HUES64 (cell line): ENCODE data around the gene UBASH3A.

Experiments
- H3K27ac ChIP-seq: 2 replicates; pipeline ENCODE4 v1.7.0; 2013; ENCODE audit warnings: low read depth, low read length, inconsistent platforms
- H3K27me3 ChIP-seq: 2 replicates; pipeline ENCODE4 v1.6.1; 2013; ENCODE audit warnings: mild to moderate bottlenecking, low read length; ENCODE audit not compliant: insufficient read depth
- H3K36me3 ChIP-seq: 2 replicates; pipeline ENCODE4 v1.6.1; 2013; ENCODE audit warnings: mild to moderate bottlenecking, low read length; ENCODE audit not compliant: insufficient read depth
- H3K4me1 ChIP-seq: 2 replicates; pipeline ENCODE4 v1.6.1; 2013; ENCODE audit warnings: mild to moderate bottlenecking, low read length, moderate library complexity; ENCODE audit not compliant: insufficient read depth
- H3K4me3 ChIP-seq: 2 replicates; pipeline ENCODE4 v1.5.1; 2013; ENCODE audit warnings: mild to moderate bottlenecking, low read length, moderate library complexity
- H3K9ac ChIP-seq: 2 replicates; pipeline ENCODE4 v1.6.1; 2013; ENCODE audit warnings: mild to moderate bottlenecking, low read depth, low read length
- H3K9me3 ChIP-seq: 2 replicates; pipeline ENCODE4 v1.6.1; 2013; ENCODE audit warnings: low read depth, low read length; ENCODE audit not compliant: insufficient read depth
- WGBS: fragments of 150-250, 120-280 bp; methylation state at CpG from one replicate; pipeline ENCODE4 v1.1.7; 2013; ENCODE audit warnings: missing lambda C conversion rate; 5-methylcytosine and 5-hydroxymethylcytosine counted together

Gene UBASH3A

DNA sequence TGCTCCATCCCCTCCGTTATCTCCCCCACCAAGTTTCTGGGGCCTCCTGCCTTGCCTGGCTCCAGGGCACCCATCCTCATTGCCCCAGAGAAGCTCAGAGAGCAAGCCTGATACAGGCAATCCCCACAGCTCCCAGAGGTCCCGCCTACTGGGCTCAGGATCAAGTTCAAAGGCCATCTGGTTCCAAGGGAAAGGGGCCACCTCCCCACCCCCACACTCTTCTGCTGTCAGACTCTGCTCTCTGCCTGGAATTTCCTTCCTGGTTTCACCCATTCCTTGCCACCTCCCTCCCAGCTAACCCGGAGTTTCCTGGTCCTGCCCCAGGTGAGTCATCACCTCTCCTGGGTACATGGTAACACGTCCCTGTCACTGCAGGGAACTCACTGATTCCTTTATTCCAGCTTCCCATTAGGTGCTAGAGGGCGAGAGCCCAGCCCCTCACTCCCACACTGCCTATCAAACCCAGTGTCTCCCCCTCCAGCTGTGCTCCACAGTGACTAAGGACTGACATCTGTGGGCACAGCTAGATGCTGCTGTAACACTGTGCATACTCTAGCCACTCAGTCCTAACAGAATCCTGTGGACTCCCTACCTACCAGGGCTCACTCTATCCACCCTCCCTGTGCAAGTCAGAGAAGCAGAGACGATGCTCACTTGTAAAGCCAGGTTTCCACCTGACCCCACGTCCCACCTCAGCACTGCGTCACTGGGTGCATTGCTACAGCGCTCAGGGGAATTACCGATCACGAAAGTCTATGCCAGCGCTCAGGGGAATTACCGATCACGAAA lies 70.5 kb downstream of the UBASH3A start:
- Histone ChIP-seq H3K9me3 (no peaks in the 10 kb centered on the region), H3K4me1 (peaks cover 12% of the 10 kb centered on the region), H3K27ac (no peak overlapping the region), H3K9ac (no peak overlapping the region), H3K36me3 (no peaks in the 10 kb centered on the region), H3K27me3 (no peaks in the 10 kb centered on the region), H3K4me3 (no peak overlapping the region)
- 70% methylated on average over 14 of the region's 14 CpGs for WGBS

DNA sequence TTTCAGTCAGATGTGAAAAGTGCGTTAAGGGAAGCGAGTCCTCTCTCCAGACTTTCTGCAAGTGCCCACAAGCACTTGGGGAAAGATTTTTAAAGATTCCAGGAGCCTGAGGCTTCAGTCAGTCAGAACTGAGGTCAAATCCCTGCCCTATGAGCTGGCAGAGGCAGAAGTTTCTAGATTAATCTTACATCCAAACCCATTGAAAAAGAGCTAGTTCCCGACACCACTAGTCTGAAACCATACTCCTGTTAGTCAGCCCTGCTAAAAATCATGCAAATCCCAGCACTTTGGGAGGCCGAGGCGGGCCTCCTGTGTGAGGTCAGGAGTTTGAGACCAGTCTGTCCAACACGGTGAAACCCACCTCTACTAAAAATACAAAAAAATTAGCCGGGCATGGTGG lies 71.3 kb downstream of the UBASH3A start:
- H3K36me3 ChIP-seq: no peaks in the 10 kb centered on the region
- peaks cover 12% of the 10 kb centered on the region for H3K4me1 ChIP-seq
- no peak overlapping the region for H3K4me3 ChIP-seq
- 89% methylated on average over 7 of the region's 7 CpGs for WGBS
- no peaks in the 10 kb centered on the region for H3K27me3 ChIP-seq
- no peak overlapping the region for H3K27ac ChIP-seq
- no peaks in the 10 kb centered on the region for H3K9me3 ChIP-seq
- no peak overlapping the region for H3K9ac ChIP-seq

DNA sequence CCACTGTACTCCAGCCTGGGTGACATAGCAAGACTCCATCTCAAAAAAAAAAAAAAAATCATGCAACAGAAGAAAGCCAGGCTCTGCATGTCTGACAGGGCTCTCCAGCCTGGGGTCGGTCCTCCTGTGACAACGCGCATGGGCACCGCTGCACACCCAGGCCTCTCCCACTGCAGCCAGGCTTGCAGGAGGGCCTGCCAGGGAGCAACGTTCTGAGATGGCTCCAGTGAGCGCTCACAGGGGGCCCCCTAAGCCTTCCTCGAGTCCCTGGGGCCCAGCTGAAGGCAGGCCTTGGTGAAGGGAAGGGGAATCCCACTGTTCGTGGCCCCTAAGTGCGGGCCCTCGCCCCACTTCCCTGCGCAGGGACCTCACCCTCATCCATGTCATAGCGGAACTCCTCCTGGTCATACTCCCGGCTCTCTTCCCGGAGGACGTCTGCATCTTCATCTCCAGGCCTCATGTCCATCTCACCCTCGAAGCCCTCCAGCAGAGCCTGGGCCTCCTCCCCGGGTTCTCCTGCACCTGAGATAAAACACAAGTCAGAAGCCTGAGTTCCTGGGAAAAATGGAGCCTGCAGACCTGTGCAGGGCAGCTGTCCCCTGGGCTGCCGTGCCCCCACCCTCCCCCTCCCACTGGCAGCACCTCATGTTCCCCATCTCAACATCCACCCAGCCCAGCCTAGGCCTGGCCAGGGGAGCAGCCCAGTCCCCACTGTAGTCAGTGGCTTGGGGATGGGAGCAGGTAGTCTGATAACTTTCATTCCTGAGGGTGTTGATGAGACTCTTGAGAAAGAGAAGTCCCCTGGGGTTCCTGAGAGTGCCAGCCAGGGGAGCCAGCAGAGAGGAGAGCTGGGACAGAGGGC lies 72.1 kb downstream of the UBASH3A start:
- Histone ChIP-seq H3K27ac (no peak overlapping the region), H3K4me3 (no peak overlapping the region), H3K9me3 (no peaks in the 10 kb centered on the region), H3K9ac (no peak overlapping the region), H3K4me1 (peaks cover 12% of the 10 kb centered on the region), H3K36me3 (no peaks in the 10 kb centered on the region), H3K27me3 (no peaks in the 10 kb centered on the region)
- 93% methylated on average over 18 of the region's 18 CpGs for WGBS

DNA sequence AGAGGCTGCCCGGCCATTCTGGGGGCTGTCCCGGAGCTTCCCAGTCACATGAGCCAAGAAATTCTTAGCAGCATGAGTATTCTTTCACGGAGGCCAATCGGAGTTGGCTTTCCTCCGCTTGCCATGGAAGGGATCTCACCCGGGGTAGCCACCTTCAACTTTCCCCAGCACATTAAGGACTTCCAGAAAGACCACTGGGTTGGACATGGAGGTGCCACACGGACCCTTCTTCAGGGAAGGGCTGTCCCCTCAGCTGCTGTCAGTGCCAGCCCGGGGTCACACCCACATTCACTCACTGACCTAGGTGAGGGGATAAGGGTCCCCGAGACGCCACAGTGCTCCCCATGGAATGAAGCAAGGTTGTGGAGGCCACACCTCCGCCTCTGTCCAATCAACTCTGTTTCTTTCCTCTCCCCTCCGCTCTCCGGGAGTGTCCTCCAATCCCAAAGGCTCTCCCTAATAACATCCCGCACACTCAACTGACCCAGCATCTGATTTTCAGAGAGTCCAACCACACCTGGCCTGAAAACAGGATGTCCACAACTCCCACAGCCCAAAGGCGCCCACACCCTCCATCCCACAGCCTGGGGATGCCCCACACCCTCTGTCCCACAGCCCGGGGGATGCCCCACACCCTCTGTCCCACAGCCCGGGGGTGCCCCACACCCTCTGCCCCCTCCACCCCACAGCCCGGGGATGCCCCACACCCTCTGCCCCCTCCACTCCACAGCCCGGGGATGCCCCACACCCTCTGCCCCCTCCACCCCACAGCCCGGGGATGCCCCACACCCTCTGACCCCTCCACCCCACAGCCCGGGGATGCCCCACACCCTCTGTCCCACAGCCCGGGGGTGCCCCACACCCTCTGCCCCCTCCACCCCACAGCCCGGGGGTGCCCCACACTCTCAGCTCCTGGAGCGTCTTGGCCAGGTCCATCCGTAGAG lies 73.0 kb downstream of the UBASH3A start:
- Histone ChIP-seq H3K9ac (no peak overlapping the region), H3K4me3 (no peak overlapping the region), H3K4me1 (peaks cover 12% of the 10 kb centered on the region), H3K27me3 (no peaks in the 10 kb centered on the region), H3K27ac (no peak overlapping the region), H3K36me3 (no peaks in the 10 kb centered on the region), H3K9me3 (no peaks in the 10 kb centered on the region)
- 94% methylated on average over 24 of the region's 25 CpGs for WGBS

DNA sequence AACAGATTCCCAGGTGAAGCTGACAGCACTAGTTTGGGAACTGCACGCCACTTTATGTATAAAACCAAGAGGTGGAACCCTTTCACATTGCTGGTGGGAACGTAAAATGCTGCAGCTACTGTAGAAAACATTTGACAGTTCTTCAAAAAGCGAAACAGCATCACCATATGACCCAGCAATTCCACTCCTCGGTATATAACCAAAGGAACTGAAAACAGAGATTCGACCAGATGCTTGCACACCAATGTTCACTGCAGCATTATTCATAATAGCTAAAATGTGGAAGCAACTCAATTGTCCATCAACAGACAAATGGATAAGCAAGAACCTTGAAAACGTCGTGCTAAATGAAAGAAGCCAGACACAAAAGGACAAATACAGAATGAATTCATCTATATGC lies 74.8 kb downstream of the UBASH3A start:
- no peak overlapping the region for H3K27ac ChIP-seq
- no peak overlapping the region for H3K9ac ChIP-seq
- H3K4me3 ChIP-seq: no peak overlapping the region
- peaks cover 12% of the 10 kb centered on the region for H3K4me1 ChIP-seq
- H3K9me3 ChIP-seq: no peaks in the 10 kb centered on the region
- H3K36me3 ChIP-seq: no peaks in the 10 kb centered on the region
- no peaks in the 10 kb centered on the region for H3K27me3 ChIP-seq
- 93% methylated on average over 7 of the region's 7 CpGs for WGBS

DNA sequence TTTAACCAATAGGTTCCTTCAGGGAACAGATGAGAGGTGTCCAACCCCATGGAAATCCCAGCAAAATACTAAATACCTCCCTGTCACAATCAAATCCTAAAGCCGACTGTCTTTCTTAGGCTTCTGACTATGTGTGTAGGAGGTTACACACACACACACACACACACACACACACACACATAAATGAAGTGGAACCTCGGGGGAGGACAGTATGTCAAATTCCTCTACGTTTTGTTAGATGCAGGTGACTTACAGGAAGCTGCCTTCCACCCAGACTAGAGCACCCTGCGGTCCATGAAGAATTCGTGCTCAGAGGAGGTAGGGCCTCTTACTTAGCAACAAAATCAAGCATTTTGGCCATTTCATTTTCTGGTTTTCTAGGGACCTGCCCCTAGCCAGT lies 75.9 kb downstream of the UBASH3A start:
- 82% methylated on average over 5 of the region's 5 CpGs for WGBS
- Histone ChIP-seq H3K4me1 (peaks cover 3% of the 10 kb centered on the region), H3K36me3 (no peaks in the 10 kb centered on the region), H3K27me3 (no peaks in the 10 kb centered on the region), H3K27ac (no peak overlapping the region), H3K9ac (no peak overlapping the region), H3K4me3 (no peak overlapping the region), H3K9me3 (no peaks in the 10 kb centered on the region)

DNA sequence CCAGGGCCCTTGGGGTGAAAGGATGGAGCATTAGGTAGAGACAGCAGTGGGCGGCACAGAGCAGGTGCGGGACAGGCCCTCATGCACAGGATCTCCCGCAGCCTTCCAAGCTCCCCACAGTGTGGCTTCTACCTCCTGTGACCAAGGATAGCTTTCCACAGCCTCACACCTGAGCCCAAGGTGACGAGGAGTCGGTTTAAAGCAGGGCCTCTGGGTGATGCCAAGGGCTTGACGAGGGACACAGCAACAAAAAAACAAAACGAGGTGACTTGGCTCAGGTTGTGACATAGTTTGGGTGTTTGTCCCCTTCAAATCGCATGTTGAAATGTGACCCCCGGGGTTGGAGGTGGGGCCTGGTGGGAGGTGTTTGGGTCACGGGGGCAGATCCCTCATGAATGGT lies 77.0 kb downstream of the UBASH3A start:
- no peak overlapping the region for H3K27ac ChIP-seq
- 89% methylated on average over 10 of the region's 10 CpGs for WGBS
- no peaks in the 10 kb centered on the region for H3K27me3 ChIP-seq
- H3K9ac ChIP-seq: no peak overlapping the region
- H3K36me3 ChIP-seq: no peaks in the 10 kb centered on the region
- no peak overlapping the region for H3K4me3 ChIP-seq
- H3K4me1 ChIP-seq: no peaks in the 10 kb centered on the region
- no peaks in the 10 kb centered on the region for H3K9me3 ChIP-seq

DNA sequence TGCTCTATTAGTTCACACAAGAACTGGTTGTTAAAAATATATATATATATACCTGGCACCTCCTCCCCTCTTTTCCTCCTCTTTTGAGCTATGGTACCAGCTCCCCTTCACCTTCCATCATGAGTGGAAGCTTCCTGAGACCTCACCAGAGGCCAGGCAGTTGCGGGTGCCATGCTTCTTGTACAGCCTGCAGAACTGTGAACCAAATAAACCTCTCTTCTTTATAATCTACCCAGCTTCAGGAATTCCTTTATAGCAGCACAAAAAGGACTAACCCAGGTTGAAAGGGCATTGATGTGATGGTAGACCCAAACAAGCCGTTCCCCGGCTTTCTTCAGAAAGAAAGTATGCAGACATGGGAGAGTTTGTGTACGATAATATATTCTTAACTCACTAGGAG lies 77.5 kb downstream of the UBASH3A start:
- WGBS: 97% methylated on average over 1 of the region's 4 CpGs
- Histone ChIP-seq H3K27me3 (no peaks in the 10 kb centered on the region), H3K4me1 (no peaks in the 10 kb centered on the region), H3K27ac (no peak overlapping the region), H3K36me3 (no peaks in the 10 kb centered on the region), H3K9ac (no peak overlapping the region), H3K9me3 (no peaks in the 10 kb centered on the region), H3K4me3 (no peak overlapping the region)

DNA sequence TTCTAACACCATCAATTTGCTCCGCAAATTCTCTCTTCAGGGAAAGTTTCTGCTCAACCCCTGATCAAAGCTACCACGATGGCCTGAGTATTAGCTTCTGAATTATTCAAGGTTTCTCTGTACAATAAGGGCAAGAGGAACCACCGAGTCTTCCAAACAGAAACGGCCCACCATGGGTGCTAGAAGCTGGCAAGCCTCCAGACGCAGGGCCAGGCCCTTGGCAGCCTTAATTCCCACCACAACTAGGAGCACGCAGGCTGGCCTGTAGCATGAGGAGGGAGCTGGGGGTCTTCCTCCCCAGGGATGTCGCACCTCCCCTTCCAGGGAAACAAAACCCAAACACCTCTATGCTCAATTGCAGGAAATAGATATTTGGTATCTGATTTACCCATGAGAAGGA lies 81.3 kb downstream of the UBASH3A start:
- no peaks in the 10 kb centered on the region for H3K36me3 ChIP-seq
- no peak overlapping the region for H3K9ac ChIP-seq
- no peak overlapping the region for H3K27ac ChIP-seq
- no peaks in the 10 kb centered on the region; the same call in 1 of the 2 replicates for H3K27me3 ChIP-seq
- WGBS: 81% methylated on average over 6 of the region's 7 CpGs
- H3K9me3 ChIP-seq: no peaks in the 10 kb centered on the region
- H3K4me1 ChIP-seq: no peaks in the 10 kb centered on the region
- H3K4me3 ChIP-seq: no peak overlapping the region

DNA sequence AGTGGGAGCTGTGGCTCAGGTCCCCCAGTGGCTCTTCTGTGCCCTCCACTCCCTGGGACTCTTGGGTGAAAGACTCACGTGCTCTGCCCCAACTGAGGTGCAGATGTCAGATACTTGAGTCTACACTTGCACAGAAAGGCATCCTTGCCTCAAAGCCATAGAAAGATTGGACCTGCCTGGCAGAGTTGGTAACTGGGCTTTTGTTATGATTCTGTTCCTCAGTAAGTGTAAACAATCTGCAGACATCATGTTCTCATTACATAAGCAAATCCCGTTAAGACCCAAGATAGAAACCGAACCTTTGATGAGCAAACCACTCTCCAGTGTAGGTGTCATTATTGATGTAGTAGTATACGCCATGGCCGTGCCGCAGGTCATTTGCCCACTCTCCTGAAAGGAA lies 82.4 kb downstream of the UBASH3A start:
- H3K36me3 ChIP-seq: no peaks in the 10 kb centered on the region
- WGBS: 90% methylated on average over 6 of the region's 6 CpGs
- no peaks in the 10 kb centered on the region for H3K9me3 ChIP-seq
- no peaks in the 10 kb centered on the region for H3K4me1 ChIP-seq
- no peaks in the 10 kb centered on the region; the same call in 1 of the 2 replicates for H3K27me3 ChIP-seq
- H3K4me3 ChIP-seq: no peak overlapping the region
- H3K9ac ChIP-seq: no peak overlapping the region
- no peak overlapping the region for H3K27ac ChIP-seq
